GM12891 (cell line): ENCODE data around the gene PRKAG1.

Source experiments
- DNase-seq: peaks from one replicate; pipeline ENCODE4 v3.0.0; 2011; ENCODE audit warnings: low spot score; ENCODE audit not compliant: insufficient read length
- FAIRE-seq: peaks from 2 replicates; lab custom pipeline; 2011; peaks lifted over from hg19 to GRCh38; lab: Jason Lieb, UNC
- PAX5 ChIP-seq: IDR thresholded peaks from 2 replicates; pipeline ENCODE4 v1.6.1; 2011; ENCODE audit warnings: low read length, moderate library complexity, mild to moderate bottlenecking; ENCODE audit not compliant: insufficient read depth, severe bottlenecking
- POLR2A ChIP-seq: IDR thresholded peaks from 2 replicates; pipeline ENCODE4 v1.6.1; 2011; ENCODE audit warnings: low read depth, low read length, control low read depth
- POLR2AphosphoS5 ChIP-seq: IDR thresholded peaks from 2 replicates; pipeline ENCODE4 v1.6.1; 2011; ENCODE audit warnings: low read depth, low read length, control low read depth
- POU2F2 ChIP-seq: IDR thresholded peaks from 2 replicates; pipeline ENCODE4 v1.6.1; 2011; ENCODE audit warnings: low read depth, mild to moderate bottlenecking, control low read depth, low read length, moderate library complexity
- SPI1 ChIP-seq: IDR thresholded peaks from 2 replicates; pipeline ENCODE4 v1.6.1; 2011; ENCODE audit warnings: low read depth, low read length, control low read depth
- TAF1 ChIP-seq: IDR thresholded peaks from 2 replicates; pipeline ENCODE4 v1.6.1; 2011; ENCODE audit warnings: low read depth, low read length, control low read depth

Gene PRKAG1

GRCh38 chr12:48986720-48987291 is 31.8 kb downstream of the PRKAG1 start:
- TF ChIP-seq POLR2AphosphoS5: no peak
- TF ChIP-seq TAF1: no peak
- TF ChIP-seq POLR2A: no peak
- TF ChIP-seq PAX5: no peak
- no peak for TF ChIP-seq POU2F2
- no peak for TF ChIP-seq SPI1
- no peak for FAIRE-seq
- DNase-seq: no peak

- DNase-seq (no peak), FAIRE-seq (no peak)
- TF ChIP-seq SPI1: no peak
- no peak for TF ChIP-seq POLR2AphosphoS5
- no peak for TF ChIP-seq POU2F2
- no peak for TF ChIP-seq TAF1
- TF ChIP-seq PAX5: no peak
- TF ChIP-seq POLR2A: no peak
These were observed 32.7 kb downstream of the PRKAG1 start for GRCh38 chr12:48985901-48986300.

GRCh38 chr12:48985475-48985897 is 33.1 kb downstream of the PRKAG1 start:
- no peak for TF ChIP-seq POLR2AphosphoS5
- TF ChIP-seq PAX5: no peak
- no peak for TF ChIP-seq POU2F2
- TF ChIP-seq TAF1: no peak
- no peak for TF ChIP-seq SPI1
- no peak for TF ChIP-seq POLR2A
- FAIRE-seq: no peak
- no peak for DNase-seq

- no peak for FAIRE-seq
- no peak for TF ChIP-seq SPI1
- TF ChIP-seq POLR2AphosphoS5: no peak
- TF ChIP-seq PAX5: no peak
- TF ChIP-seq TAF1: no peak
- TF ChIP-seq POLR2A: no peak
- TF ChIP-seq POU2F2: no peak
These were observed 36.0 kb downstream of the PRKAG1 start for GRCh38 chr12:48982397-48983080.

GRCh38 chr12:48981757-48982157 is 36.8 kb downstream of the PRKAG1 start:
- FAIRE-seq: no peak
- no peak for DNase-seq
- TF ChIP-seq SPI1 (no peak), POU2F2 (no peak), PAX5 (no peak), POLR2AphosphoS5 (no peak), TAF1 (no peak), POLR2A (no peak)

More at GRCh38 chr12:48982397-48983080, 36.0 kb downstream of the PRKAG1 start:
- DNase-seq: no peak

GRCh38 chr12:48980953-48981756 is 37.4 kb downstream of the PRKAG1 start:
- FAIRE-seq (peak; percentile 80), DNase-seq (no peak)
- TF ChIP-seq PAX5 (no peak), POLR2A (no peak), POLR2AphosphoS5 (no peak), TAF1 (no peak), POU2F2 (no peak), SPI1 (no peak)

- TF ChIP-seq POLR2AphosphoS5 (no peak), PAX5 (no peak), POU2F2 (no peak), TAF1 (no peak), POLR2A (no peak), SPI1 (no peak)
- no peak for DNase-seq
- peak; percentile 69 for FAIRE-seq
These were observed 38.1 kb downstream of the PRKAG1 start for GRCh38 chr12:48980389-48980952.

GRCh38 chr12:48979602-48980388 is 38.8 kb downstream of the PRKAG1 start:
- FAIRE-seq (peak; percentile 50), DNase-seq (no peak)
- TF ChIP-seq SPI1: peak; percentile 62
- no peak for TF ChIP-seq POU2F2

- peak; percentile 68 for FAIRE-seq
- TF ChIP-seq POLR2A (no peak), POLR2AphosphoS5 (no peak), POU2F2 (no peak), TAF1 (no peak), SPI1 (no peak)
- DNase-seq: no peak
These were observed 39.6 kb downstream of the PRKAG1 start for GRCh38 chr12:48978741-48979601.
